ENCODE measurements around the gene LRMDA.
"Not testable (repeated sequence)": the region's sequence is repeated elsewhere in the genome, so short reads cannot be mapped to it uniquely, and the experiment has no call there.

DNA sequence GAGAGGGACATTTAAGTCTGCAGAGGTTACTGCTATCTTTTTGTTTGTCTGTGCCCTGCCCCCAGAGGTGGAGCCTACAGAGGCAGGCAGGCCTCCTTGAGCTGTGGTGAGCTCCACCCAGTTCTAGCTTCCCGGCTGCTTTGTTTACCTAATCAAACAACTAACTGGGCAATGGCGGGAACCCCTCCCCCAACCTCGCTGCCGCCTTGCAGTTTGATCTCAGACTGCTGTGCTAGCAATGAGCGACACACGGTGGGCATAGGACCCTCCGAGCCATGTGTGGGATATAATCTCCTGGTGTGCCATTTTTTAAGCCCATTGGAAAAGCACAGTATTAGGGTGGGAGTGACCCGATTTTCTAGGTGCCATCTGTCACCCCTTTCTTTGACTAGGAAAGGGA, 716.8 kb downstream of the LRMDA start:
- TF ChIP-seq, protein P1, sequence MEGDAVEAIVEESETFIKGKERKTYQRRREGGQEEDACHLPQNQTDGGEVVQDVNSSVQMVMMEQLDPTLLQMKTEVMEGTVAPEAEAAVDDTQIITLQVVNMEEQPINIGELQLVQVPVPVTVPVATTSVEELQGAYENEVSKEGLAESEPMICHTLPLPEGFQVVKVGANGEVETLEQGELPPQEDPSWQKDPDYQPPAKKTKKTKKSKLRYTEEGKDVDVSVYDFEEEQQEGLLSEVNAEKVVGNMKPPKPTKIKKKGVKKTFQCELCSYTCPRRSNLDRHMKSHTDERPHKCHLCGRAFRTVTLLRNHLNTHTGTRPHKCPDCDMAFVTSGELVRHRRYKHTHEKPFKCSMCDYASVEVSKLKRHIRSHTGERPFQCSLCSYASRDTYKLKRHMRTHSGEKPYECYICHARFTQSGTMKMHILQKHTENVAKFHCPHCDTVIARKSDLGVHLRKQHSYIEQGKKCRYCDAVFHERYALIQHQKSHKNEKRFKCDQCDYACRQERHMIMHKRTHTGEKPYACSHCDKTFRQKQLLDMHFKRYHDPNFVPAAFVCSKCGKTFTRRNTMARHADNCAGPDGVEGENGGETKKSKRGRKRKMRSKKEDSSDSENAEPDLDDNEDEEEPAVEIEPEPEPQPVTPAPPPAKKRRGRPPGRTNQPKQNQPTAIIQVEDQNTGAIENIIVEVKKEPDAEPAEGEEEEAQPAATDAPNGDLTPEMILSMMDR (conservative IDR thresholded peaks at IDR 0.05; ENCODE audit: low read length), result not testable (repeated sequence)
- TF ChIP-seq EZH2phosphoT487 (IDR thresholded peaks at IDR 0.05; ENCODE audit: borderline replicate concordance), result not testable (repeated sequence)

Data from Loucy (cell line).